Body of pancreas (tissue), 4 donors: ENCODE data around the gene AGTR1.

Experiments used
- POLR2A ChIP-seq, 3 donors: fragments of 450-650 bp; IDR thresholded peaks; one replicate each; pipeline ENCODE4 v1.6.1; 2016; ENCODE audit warnings: antibody characterized with exemption in 3 of 3, mild to moderate bottlenecking in 2 of 3
- TF ChIP-seq, protein P1 (sequence below), 7 experiments: fragments of 450-650 bp in 4 of 7; fragments of 200-600 bp in 3 of 7; sonication (generic) in 3 of 7; IDR thresholded peaks; one replicate each; pipeline ENCODE4 v1.5.1; 2016 to 2019; ENCODE audit warnings: antibody characterized with exemption in 7 of 7

DNA sequence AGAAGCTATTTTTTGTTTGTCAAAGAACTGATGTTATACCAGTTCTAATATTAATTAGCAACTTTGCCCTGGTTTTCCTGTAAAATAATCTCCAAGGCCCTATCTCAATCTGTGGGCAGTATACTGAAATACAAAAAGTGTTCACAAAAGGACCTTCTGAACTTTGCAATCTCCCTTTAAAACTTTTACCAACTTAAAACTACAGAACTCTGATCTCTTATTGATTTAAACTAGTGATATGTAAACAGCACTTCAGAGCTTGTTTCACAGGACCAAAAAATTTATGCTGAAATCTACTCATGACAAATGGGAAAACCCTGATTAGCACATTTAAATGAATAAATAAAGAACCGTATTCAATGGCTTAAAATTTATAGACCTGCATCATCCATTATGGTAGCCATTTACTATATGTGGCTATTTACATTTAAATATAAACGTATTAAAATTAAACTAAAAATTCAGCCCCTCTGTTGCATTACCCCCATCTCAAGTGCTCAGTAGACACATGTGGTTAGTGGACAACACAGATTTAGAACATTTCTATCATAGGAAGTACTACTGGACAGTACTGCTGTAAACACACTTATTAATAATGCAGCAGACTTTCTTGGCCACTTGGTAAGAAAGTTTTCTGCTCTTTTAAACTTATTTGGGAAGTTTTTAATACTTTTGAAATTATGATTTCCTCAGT lies 12.0 kb downstream of the AGTR1 start:
- TF ChIP-seq, protein P1, sequence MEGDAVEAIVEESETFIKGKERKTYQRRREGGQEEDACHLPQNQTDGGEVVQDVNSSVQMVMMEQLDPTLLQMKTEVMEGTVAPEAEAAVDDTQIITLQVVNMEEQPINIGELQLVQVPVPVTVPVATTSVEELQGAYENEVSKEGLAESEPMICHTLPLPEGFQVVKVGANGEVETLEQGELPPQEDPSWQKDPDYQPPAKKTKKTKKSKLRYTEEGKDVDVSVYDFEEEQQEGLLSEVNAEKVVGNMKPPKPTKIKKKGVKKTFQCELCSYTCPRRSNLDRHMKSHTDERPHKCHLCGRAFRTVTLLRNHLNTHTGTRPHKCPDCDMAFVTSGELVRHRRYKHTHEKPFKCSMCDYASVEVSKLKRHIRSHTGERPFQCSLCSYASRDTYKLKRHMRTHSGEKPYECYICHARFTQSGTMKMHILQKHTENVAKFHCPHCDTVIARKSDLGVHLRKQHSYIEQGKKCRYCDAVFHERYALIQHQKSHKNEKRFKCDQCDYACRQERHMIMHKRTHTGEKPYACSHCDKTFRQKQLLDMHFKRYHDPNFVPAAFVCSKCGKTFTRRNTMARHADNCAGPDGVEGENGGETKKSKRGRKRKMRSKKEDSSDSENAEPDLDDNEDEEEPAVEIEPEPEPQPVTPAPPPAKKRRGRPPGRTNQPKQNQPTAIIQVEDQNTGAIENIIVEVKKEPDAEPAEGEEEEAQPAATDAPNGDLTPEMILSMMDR (IDR thresholded peaks at IDR 0.05), result no peak
- TF ChIP-seq POLR2A (IDR thresholded peaks at IDR 0.05), result no peak
